HG02678 (cell line): ENCODE results near the gene CAMK1D.

Experiments used
- ATAC-seq: cut with Tn5 transposase; IDR thresholded peaks from one replicate; pipeline ENCODE4 v1.9.1; 2021; ENCODE audit warnings: mild to moderate bottlenecking, moderate library complexity; ENCODE audit not compliant: unreplicated experiment

CAMK1D gene

DNA sequence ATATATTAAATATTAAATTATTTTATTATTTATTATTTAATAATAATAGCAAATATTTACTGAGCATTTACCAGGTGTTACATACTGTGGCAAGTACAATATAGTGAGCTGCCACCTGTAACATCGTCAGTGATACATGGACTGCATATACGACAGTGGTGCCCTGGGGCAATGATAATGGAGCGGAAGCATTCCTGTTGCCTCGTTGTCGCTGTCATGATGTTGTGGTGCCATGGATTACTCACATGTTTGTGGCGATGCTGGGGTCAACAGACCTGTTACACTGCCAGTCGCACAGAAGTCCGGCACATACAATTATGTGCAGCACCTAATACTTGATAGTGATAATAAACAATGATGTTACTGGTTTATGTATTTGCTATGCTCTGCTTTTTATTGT lies 20.6 kb downstream of the CAMK1D start:
- ATAC-seq, result no peak

DNA sequence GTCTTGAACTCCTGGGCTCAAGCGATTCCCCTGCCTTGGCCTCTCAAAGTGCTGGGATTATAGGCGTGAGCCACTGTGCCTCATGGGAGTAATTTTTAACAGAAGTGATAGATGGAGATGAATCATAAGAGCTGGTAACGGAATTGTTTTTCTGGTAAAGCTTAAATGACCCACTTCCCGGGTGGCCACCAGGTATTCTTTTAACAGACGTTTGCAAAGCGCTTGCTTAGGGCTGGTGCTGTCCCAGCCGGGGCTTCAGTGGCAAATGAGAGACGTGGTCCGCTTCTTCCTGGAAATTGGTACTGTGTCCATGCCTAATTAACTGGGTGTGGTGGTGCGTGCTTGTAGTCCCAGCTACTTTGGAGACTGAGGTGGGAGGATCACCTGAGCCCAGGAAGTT lies 23.5 kb downstream of the CAMK1D start:
- ATAC-seq, result no peak

DNA sequence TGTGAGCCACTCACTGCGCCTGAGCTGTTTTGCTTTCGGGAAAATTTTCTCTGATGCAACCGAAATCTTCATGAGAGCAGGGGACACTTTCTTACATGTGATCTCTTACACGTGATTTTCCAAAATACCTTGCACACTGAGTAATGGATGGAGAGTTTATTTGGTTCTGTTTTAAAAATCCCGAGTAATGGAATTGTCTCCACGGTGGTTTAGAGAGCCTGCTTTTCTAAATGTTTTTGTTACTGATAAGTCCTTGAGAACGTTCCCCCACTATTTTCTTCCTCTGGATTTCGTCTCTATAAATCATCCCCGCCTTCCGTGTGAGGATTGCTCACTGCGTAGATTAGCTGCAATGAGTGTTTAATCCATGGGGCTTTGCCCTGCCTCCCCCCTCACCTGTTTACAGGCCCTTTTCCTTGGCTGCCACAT lies 25.7 kb downstream of the CAMK1D start:
- no peak for ATAC-seq

GRCh38 chr10:12376211-12376610 lies 26.9 kb downstream of the CAMK1D start:
- no peak for ATAC-seq

DNA sequence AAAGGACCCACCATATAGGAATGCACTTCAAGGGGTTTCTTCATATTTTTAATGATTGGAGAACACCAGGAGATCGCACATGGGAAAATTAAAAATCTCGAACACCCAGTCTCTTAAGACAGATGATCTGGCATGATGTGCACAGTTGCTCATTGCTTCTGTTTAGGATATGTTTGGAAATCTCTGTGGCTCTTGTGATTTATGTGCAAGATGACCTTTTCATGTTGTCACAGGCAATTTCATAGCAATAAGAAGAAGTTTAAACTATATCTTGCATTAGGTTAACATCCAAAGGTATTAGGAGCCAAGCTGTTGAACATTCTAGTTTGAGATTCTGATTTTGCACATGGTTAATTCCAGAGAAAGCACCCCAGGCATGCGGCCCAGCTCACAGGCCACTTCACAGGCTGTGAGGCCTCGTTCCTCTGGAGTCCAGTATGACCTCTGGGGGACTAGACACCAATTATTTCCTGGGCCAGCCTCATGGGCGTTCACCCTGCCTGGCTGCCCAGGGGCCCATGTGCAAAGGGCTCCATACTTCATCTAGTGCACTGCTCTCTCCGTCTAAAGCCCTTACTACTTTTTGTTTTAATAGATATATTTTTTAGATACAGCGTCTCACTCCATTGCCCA lies 28.4 kb downstream of the CAMK1D start:
- ATAC-seq, result no peak

GRCh38 chr10:12380999-12381398 lies 31.7 kb downstream of the CAMK1D start:
- ATAC-seq, result no peak

- no peak for ATAC-seq
Measured at GRCh38 chr10:12381536-12382156, 32.3 kb downstream of the CAMK1D start.

GRCh38 chr10:12382157-12382548 lies 32.8 kb downstream of the CAMK1D start:
- no peak for ATAC-seq

GRCh38 chr10:12382956-12383531 lies 33.7 kb downstream of the CAMK1D start:
- ATAC-seq, result no peak

DNA sequence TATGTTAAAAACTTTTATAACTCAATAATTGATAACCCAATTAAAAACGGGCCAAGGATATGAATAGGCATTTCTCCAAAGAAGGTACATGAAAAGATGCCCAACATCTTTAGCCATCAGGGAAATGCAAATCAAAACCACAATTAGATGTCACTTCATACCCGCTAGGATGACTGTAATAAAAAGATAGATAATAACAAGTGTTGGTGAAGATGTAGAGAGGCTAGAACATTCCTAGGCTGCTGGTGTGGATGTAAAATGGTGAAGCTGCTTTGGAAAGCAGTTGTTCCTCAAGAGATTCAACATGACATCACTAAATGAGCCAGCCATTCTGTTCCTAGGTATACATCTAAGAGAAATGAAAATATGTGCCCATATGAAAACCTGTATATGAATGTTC lies 35.6 kb downstream of the CAMK1D start:
- no peak for ATAC-seq

DNA sequence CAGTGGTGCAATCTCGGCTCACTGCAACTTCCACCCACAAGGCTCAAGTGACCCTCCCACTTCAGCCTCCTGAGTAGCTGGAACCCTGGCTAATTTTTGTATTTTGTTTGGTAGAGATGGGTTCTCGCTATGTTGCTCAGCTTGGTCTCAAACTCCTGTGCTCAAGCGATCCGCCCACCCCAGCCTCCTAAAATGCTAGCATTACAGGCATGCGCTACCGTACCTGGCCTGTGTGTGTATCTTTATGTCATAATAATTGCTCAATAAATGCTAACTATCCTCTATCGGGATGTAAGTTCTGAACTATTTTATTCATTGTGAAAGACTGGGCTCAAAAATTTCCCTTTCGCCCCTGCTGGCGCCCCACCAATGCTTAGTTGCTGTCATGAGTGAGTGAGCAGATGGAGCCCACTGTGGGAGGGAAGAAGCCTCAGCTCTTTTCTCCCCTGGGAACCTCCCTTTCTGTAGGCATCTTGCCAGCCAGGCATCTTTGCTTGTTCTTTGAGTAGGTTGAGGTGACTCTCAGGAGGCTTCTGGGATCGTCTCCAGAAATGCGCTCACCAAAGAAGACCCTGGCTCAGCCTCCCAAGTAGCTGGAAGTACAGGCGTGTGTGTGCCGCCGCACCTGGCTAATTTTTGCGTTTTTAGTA lies 38.3 kb downstream of the CAMK1D start:
- no peak for ATAC-seq

DNA sequence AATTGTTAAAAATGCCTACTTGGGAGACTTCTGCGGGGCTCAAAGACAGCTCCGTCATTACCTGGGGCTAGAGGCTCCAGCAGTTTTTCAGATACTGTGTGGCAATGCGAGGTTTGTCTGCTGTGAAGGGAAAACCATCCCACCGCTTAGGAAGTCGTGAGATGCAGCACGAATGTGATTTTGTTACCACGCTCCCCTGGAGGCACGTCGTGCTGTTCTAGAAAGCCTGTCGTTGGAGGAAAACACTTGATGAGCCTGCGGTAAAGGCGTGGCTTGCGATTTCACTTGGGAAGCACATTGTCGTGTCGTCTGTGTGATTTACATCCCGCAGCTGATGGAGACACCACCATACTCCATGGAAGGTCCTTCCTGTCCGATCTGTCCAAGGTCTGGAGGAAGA lies 39.3 kb downstream of the CAMK1D start:
- ATAC-seq, result no peak

- no peak for ATAC-seq
Measured at GRCh38 chr10:12389154-12389734, 39.9 kb downstream of the CAMK1D start.

DNA sequence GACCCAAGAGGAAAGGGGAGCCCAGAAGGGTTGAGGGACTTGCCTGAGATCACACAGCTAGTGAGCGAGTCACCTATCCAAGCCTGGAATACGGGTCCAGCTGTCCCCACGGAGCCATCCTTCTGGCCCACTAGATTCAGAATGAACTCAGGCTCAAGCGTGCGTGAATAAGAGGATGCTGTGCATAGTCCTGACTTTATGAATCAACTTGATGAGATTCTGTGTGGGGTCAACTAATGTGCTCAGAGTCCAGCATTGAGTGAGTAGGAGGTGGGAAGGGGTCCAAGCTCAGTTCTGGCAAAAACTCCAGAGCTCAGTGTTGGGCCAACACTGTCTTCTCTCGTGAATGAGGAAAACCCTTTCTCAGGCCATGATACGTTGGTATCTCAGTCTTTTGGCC lies 41.4 kb downstream of the CAMK1D start:
- no peak for ATAC-seq

- ATAC-seq, result no peak
Measured at GRCh38 chr10:12391206-12391605, 41.9 kb downstream of the CAMK1D start.

- no peak for ATAC-seq
Measured at GRCh38 chr10:12393831-12394230, 44.5 kb downstream of the CAMK1D start.

GRCh38 chr10:12394241-12395033 lies 45.1 kb downstream of the CAMK1D start:
- ATAC-seq, result no peak

GRCh38 chr10:12396093-12396492 lies 46.7 kb downstream of the CAMK1D start:
- ATAC-seq, result no peak

DNA sequence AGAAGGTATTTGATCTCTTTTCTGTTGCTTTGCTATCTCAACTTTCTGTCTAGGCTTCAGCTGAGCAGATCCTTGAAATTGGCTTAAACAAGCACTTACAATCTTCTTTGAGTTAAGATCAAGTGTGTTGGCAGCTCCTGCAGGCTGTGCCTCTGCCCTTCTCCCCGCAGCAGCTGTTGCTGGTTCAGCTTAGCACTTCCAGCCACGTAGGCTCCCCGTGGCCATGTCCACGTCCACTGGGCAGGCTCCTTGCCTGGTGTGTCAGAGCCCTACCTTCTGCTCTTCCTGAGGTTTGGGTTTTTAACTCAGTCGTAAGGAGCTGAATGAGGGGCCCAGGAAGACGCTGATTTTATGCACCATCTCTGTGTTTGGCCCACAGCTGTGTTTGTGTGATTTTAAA lies 47.2 kb downstream of the CAMK1D start:
- no peak for ATAC-seq

DNA sequence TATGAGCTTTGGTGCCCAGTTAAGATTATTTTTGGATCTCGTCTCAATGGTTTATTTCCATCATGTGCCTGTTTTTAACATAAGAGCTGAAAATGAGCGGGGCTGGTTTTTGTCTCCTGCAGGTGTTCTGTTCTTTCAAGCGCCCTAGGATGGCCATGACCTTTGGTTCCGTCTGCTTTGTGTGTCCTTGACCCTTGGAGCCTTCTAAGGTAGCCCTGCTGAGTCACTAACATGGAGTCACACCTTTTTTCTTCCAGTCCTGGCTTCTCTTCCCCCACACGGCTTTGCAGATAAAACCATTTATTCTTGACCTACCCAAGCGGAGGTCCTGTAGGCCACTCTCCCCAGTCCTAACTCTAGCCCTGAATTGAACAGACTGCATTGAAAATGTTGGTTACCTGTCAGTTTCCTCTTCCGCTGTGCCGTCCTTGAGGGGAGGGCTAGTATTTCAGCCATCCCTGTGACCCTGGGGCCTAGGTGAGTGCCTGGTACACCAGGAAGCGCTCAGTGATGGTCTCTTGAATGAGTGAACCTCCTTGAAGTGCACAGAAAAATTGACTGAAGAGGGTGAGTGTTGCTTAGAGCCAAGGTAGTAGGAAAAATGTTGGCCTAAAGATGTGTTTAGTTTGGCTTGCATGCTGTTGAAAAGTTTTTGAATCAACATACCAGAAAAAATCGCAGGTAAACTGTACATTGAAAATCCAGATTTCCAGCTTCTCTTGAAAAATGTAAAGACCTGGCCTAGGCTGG lies 48.0 kb downstream of the CAMK1D start:
- ATAC-seq, result no peak
